Dedifferentiated amniotic fluid mesenchymal stem cell (primary cell): ENCODE measurements around the gene POU6F1.
"Not testable (repeated sequence)": the region's sequence is repeated elsewhere in the genome, so short reads cannot be mapped to it uniquely, and the experiment has no call there.

Experiments
- DNase-seq: peaks from one replicate; pipeline ENCODE4 v3.0.0-alpha.2; 2016; ENCODE audit errors: extremely low spot score

POU6F1 gene

GRCh38 chr12:51227112-51227511 is 9.2 kb upstream of the POU6F1 start:
- DNase-seq: not testable (repeated sequence)

- no peak for DNase-seq
These were observed 7.9 kb upstream of the POU6F1 start for GRCh38 chr12:51225771-51226170.

GRCh38 chr12:51225234-51225633 is 7.4 kb upstream of the POU6F1 start:
- no peak for DNase-seq

GRCh38 chr12:51224625-51225024 is 6.8 kb upstream of the POU6F1 start:
- no peak for DNase-seq

GRCh38 chr12:51222461-51222860 is 4.6 kb upstream of the POU6F1 start:
- DNase-seq: no peak

GRCh38 chr12:51219857-51220256 is 2.0 kb upstream of the POU6F1 start:
- DNase-seq: not testable (repeated sequence)

GRCh38 chr12:51219322-51219721 is 1.5 kb upstream of the POU6F1 start:
- DNase-seq: no peak

- DNase-seq: no peak
These were observed 822 bp upstream of the POU6F1 start for GRCh38 chr12:51218607-51219161.

GRCh38 chr12:51217133-51217967 is 512 bp downstream of the POU6F1 start:
- DNase-seq: no peak

GRCh38 chr12:51216642-51217041 is 1.2 kb downstream of the POU6F1 start:
- DNase-seq: no peak

GRCh38 chr12:51214895-51215294 is 3.0 kb downstream of the POU6F1 start:
- no peak for DNase-seq

- no peak for DNase-seq
These were observed 7.0 kb downstream of the POU6F1 start for GRCh38 chr12:51210690-51211395.

- DNase-seq: no peak
These were observed 8.6 kb downstream of the POU6F1 start for GRCh38 chr12:51209259-51209658.

- DNase-seq: no peak
These were observed 9.7 kb downstream of the POU6F1 start for GRCh38 chr12:51208016-51208660.

- DNase-seq: no peak
These were observed 12.5 kb downstream of the POU6F1 start for GRCh38 chr12:51205350-51205749.

- DNase-seq: no peak
These were observed 15.1 kb downstream of the POU6F1 start for GRCh38 chr12:51202718-51203117.

- no peak for DNase-seq
These were observed 17.1 kb downstream of the POU6F1 start for GRCh38 chr12:51200806-51201205.

GRCh38 chr12:51200156-51200555 is 17.7 kb downstream of the POU6F1 start:
- no peak for DNase-seq

- no peak for DNase-seq
These were observed 18.4 kb downstream of the POU6F1 start for GRCh38 chr12:51199366-51199945.

GRCh38 chr12:51198568-51199365 is 19.1 kb downstream of the POU6F1 start:
- no peak for DNase-seq
